Stimulated activated naive B cell treated with anti-CD40 and anti-IgM and Interleukin-4, amounts not matched to agents 10 μg/mL and 1 μg/mL and 100 μg/mL, for 72 hours (primary cell): ENCODE data around the gene PROCR.
A peak's percentile ranks its signal among the peaks of the same experiment; 100 is the strongest.
"Not testable (repeated sequence)": the region's sequence is repeated elsewhere in the genome, so short reads cannot be mapped to it uniquely, and the experiment has no call there.

Source experiments
- ATAC-seq, 2 donors: fragments of 150-1000 bp; cut with Tn5 transposase; replicated peaks; 2 replicates each; pipeline ENCODE4 v1.10.0; 2021; ENCODE audit warnings: moderate library complexity in 1 of 2
- DNase-seq: peaks from one replicate; pipeline ENCODE4 v3.0.0; 2021
- H3K27ac Mint-ChIP-seq: one replicate; pipeline ENCODE4 v1.8.0; 2022; ENCODE audit warnings: mild to moderate bottlenecking, mixed read lengths
- H3K27me3 Mint-ChIP-seq, 2 donors: one replicate each; pipeline ENCODE4 v1.8.0; 2022; ENCODE audit warnings: mixed read lengths in 2 of 2
- H3K36me3 Mint-ChIP-seq, 2 donors: one replicate each; pipeline ENCODE4 v1.8.0; 2022; ENCODE audit warnings: mixed read lengths in 2 of 2, mild to moderate bottlenecking in 1 of 2
- H3K4me1 Mint-ChIP-seq, 2 donors: one replicate each; pipeline ENCODE4 v1.8.0; 2022; ENCODE audit warnings: mixed read lengths in 2 of 2, mild to moderate bottlenecking in 1 of 2
- H3K4me3 Mint-ChIP-seq, 2 donors: one replicate each; pipeline ENCODE4 v1.8.0; 2022; ENCODE audit warnings: mild to moderate bottlenecking in 2 of 2, mixed read lengths in 2 of 2, moderate library complexity in 1 of 2
- H3K9me3 Mint-ChIP-seq, 2 donors: one replicate each; pipeline ENCODE4 v1.8.0; 2022; ENCODE audit warnings: mixed read lengths in 2 of 2, mild to moderate bottlenecking in 1 of 2

PROCR gene

DNA sequence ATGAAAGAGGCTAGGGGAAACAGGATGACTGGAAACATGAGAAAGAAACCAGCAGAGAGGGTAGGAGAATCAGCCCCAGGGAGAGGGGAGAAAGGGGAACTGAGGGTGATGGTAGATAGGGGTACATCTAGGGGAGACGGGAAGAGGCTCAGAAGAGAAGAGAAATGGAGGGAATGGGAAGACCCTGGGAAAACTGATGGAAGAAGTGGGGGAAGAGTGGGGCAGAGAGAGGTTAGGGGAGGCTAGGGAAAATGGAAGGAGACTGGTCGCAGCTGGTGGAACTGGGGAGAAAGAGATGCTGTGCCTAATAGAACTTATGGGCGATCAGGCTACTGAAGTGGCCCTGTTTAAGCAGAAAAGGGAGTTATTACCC, 548 bp downstream of the PROCR start:
- DNase-seq (no peak), ATAC-seq (peak; percentile 6 to 12)
- H3K9me3 Mint-ChIP-seq = peaks cover 0 to 5% of the 10 kb centered on the region in 2 donors
- peak overlapping the region in 1 of 2 donors; percentile 80 for H3K4me3 Mint-ChIP-seq
- no peak overlapping the region for H3K27ac Mint-ChIP-seq
- no peaks in the 10 kb centered on the region for H3K27me3 Mint-ChIP-seq
- H3K36me3 Mint-ChIP-seq = peaks cover 2 to 11% of the 10 kb centered on the region in 2 donors
- peaks cover 12% of the 10 kb centered on the region in 2 donors for H3K4me1 Mint-ChIP-seq

GRCh38 chr20:35173576-35174192, 1.8 kb downstream of the PROCR start:
- Mint-ChIP-seq H3K4me1 (peaks cover 12% of the 10 kb centered on the region in 2 donors), H3K27me3 (no peaks in the 10 kb centered on the region), H3K36me3 (peaks cover 2 to 11% of the 10 kb centered on the region in 2 donors), H3K4me3 (no peak overlapping the region), H3K9me3 (peaks cover 0 to 5% of the 10 kb centered on the region in 2 donors), H3K27ac (no peak overlapping the region)
- ATAC-seq (no peak), DNase-seq (no peak)

- ATAC-seq (no peak), DNase-seq (no peak)
- Mint-ChIP-seq H3K9me3 (peaks cover 0 to 5% of the 10 kb centered on the region in 2 donors), H3K27me3 (no peaks in the 10 kb centered on the region), H3K27ac (no peak overlapping the region), H3K36me3 (peaks cover 2 to 11% of the 10 kb centered on the region in 2 donors), H3K4me1 (peaks cover 12% of the 10 kb centered on the region in 2 donors), H3K4me3 (no peak overlapping the region)
Observed at GRCh38 chr20:35174458-35175216, 2.8 kb downstream of the PROCR start.

DNA sequence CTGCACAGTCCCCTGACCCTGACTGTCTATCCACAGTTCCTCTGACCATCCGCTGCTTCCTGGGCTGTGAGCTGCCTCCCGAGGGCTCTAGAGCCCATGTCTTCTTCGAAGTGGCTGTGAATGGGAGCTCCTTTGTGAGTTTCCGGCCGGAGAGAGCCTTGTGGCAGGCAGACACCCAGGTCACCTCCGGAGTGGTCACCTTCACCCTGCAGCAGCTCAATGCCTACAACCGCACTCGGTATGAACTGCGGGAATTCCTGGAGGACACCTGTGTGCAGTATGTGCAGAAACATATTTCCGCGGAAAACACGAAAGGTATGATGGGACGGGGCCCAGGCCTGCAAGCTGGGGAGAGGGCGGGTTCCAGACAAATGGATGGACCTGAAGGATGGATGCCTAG, 4.3 kb downstream of the PROCR start:
- Mint-ChIP-seq H3K4me1 (peaks cover 12% of the 10 kb centered on the region in 2 donors), H3K4me3 (no peak overlapping the region), H3K27ac (no peak overlapping the region), H3K36me3 (peaks cover 2 to 11% of the 10 kb centered on the region in 2 donors), H3K27me3 (no peaks in the 10 kb centered on the region), H3K9me3 (peaks cover 0 to 5% of the 10 kb centered on the region in 2 donors)
- no peak for ATAC-seq
- no peak for DNase-seq

GRCh38 chr20:35179292-35180212, 7.7 kb downstream of the PROCR start:
- Mint-ChIP-seq H3K27ac (no peak overlapping the region), H3K4me1 (peaks cover 0 to 2% of the 10 kb centered on the region in 2 donors), H3K27me3 (no peaks in the 10 kb centered on the region), H3K4me3 (no peak overlapping the region), H3K9me3 (no peaks in the 10 kb centered on the region), H3K36me3 (peaks cover 2 to 5% of the 10 kb centered on the region in 2 donors)
- no peak for ATAC-seq
- DNase-seq = no peak

GRCh38 chr20:35180266-35180665, 8.4 kb downstream of the PROCR start:
- ATAC-seq (no peak), DNase-seq (no peak)
- H3K9me3 Mint-ChIP-seq = no peaks in the 10 kb centered on the region
- no peaks in the 10 kb centered on the region for H3K27me3 Mint-ChIP-seq
- no peak overlapping the region for H3K27ac Mint-ChIP-seq
- peaks cover 0 to 2% of the 10 kb centered on the region in 2 donors for H3K4me1 Mint-ChIP-seq
- H3K36me3 Mint-ChIP-seq = peaks cover under 1 to 5% of the 10 kb centered on the region in 2 donors
- H3K4me3 Mint-ChIP-seq = no peak overlapping the region

GRCh38 chr20:35181731-35182130, 9.9 kb downstream of the PROCR start:
- Mint-ChIP-seq H3K27me3 (no peaks in the 10 kb centered on the region), H3K27ac (no peak overlapping the region), H3K4me3 (no peak overlapping the region)

GRCh38 chr20:35186691-35187289, 14.9 kb downstream of the PROCR start:
- H3K27me3 Mint-ChIP-seq, H3K4me1 Mint-ChIP-seq, H3K4me3 Mint-ChIP-seq: not testable (repeated sequence)

More at GRCh38 chr20:35181731-35182130, 9.9 kb downstream of the PROCR start:
- Mint-ChIP-seq H3K36me3 (no peaks in the 10 kb centered on the region), H3K9me3 (no peaks in the 10 kb centered on the region), H3K4me1 (no peaks in the 10 kb centered on the region)
- no peak for DNase-seq
- no peak for ATAC-seq

DNA sequence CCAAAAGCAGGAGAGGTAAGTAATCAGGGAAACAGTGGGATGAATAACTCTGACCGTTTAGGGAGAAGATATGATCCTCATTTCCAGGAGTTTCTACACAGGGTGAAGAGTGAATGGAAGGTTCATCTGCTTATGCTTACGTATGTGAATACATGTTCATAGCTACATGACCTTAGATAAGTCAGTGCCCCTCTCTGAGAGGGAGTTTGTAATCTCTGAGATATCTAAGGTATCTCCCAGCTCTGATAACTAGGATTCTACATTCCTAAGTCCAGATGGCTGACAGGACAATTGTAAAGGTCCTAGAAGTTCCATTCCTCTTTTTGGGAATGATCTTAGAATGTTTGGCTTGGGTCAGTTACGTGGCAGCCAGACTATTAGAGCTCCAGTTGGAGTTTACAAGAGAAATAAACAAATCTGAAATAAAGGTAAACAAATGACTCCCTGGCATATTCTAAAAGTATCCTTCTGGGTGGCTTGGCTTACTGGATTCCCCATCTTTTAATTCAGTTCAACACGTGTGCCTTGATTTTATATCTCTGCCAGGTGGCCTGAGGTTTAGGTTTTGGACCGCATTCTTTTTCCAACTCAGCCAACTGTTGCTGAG, 15.8 kb downstream of the PROCR start:
- peaks cover 5 to 8% of the 10 kb centered on the region in 2 donors for H3K36me3 Mint-ChIP-seq
- peaks cover 0 to 5% of the 10 kb centered on the region in 2 donors for H3K9me3 Mint-ChIP-seq
- no peak overlapping the region for H3K4me3 Mint-ChIP-seq
- DNase-seq (no peak), ATAC-seq (no peak)
- H3K27me3 Mint-ChIP-seq = no peaks in the 10 kb centered on the region
- no peaks in the 10 kb centered on the region for H3K4me1 Mint-ChIP-seq
- H3K27ac Mint-ChIP-seq = no peak overlapping the region

More at GRCh38 chr20:35186691-35187289, 14.9 kb downstream of the PROCR start:
- DNase-seq, H3K27ac Mint-ChIP-seq, H3K9me3 Mint-ChIP-seq, H3K36me3 Mint-ChIP-seq, ATAC-seq: not testable (repeated sequence)

DNA sequence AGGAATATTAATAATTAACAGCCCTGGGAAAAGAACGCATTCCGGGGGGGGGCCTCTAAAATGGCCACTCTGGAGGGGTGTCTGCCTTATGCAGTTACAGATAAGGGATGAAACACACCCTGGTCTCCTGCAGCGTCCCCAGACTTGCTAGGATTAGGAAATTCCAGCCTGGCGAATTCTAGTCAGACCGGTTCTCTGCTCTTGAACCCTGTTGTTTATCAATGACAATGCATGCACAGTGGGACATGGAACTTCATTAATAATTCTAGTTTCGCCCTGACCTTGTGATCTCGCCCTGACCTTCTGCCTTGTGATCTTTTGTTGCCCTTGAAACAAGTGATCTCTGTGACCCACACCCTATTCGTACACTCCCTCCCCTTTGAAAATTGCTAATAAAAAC, 17.4 kb downstream of the PROCR start:
- H3K9me3 Mint-ChIP-seq, ATAC-seq, H3K27me3 Mint-ChIP-seq, DNase-seq, H3K4me1 Mint-ChIP-seq, H3K4me3 Mint-ChIP-seq, H3K27ac Mint-ChIP-seq, H3K36me3 Mint-ChIP-seq: not testable (repeated sequence)

- ATAC-seq = no peak
- no peak for DNase-seq
- H3K27me3 Mint-ChIP-seq = no peaks in the 10 kb centered on the region
- H3K4me1 Mint-ChIP-seq = no peaks in the 10 kb centered on the region
- peaks cover 10 to 15% of the 10 kb centered on the region in 2 donors for H3K36me3 Mint-ChIP-seq
- H3K27ac Mint-ChIP-seq = peak overlapping the region; percentile 33
- H3K9me3 Mint-ChIP-seq = peaks cover 0 to 5% of the 10 kb centered on the region in 2 donors
- no peak overlapping the region for H3K4me3 Mint-ChIP-seq
Observed at GRCh38 chr20:35190556-35190955, 18.7 kb downstream of the PROCR start.

GRCh38 chr20:35191419-35192117, 19.7 kb downstream of the PROCR start:
- Mint-ChIP-seq H3K27me3 (no peaks in the 10 kb centered on the region), H3K27ac (no peak overlapping the region), H3K9me3 (peaks cover 3 to 5% of the 10 kb centered on the region in 2 donors), H3K4me1 (no peaks in the 10 kb centered on the region), H3K36me3 (peaks cover 13 to 18% of the 10 kb centered on the region in 2 donors), H3K4me3 (no peak overlapping the region)
- DNase-seq (no peak), ATAC-seq (no peak)
